ENCODE measurements around the gene MAP3K5. TPM values are rescaled to one million over a fixed set of nuclear protein-coding genes. Genes with fewer than 3 reads are reported as not detected.
A peak's percentile ranks its signal among the peaks of the same experiment; 100 is the strongest.
"Not testable (repeated sequence)": the region's sequence is repeated elsewhere in the genome, so short reads cannot be mapped to it uniquely, and the experiment has no call there.

Gene MAP3K5
- 2.3 and 3.9 TPM in 2 replicates for polyA plus RNA-seq (2014; cell fraction: cytosol; rRNA removed)
- polyA plus RNA-seq (2014; cell fraction: nucleus; rRNA removed) = 2.8 and 5.1 TPM in 2 replicates

DNA sequence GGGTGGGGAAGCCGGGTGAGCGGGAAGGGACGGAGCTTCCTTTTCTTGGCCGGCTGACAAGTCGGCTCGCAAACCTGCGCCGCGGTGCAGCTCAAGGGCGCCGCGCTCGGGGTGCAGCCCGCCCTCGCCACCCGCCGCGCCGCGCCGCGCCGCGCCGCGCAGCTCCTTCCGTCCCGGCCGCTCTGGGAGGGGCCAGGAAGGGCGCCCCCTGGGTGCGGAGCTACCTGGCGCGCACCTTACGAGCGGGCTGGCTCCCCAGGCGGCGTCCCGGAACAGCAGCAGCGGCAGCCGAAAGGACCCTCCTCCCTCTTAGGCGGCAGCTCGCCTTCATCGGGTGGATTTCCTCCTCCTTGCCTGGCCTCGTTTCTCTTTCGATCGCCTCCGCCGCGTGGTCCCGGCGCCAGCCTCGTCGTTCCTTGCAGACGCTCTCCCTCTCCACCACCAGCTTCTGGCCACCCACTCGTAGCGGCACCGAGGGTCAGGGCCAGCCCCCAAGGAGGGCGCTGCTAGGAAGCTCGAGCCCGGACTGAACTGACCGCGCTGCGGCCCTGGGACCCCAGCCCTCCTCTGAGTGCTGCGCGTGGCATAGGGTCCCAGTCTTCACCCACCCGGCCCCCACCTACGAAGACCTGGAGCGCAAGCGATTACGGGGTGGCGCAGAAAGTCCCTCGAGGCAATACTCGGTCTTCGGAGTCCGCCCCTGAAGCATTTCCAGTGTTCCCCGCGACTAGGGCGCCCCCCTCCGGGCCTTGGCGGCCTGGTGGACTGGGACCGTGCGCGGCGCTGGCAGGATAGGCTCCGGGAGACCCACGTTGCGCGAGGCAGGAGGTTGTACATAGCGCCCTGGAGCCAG is at the start of gene MAP3K5:
Gene MAP3K5, minus strand, starts transcription at position 68 of the 853 bp plus-strand sequence. CDS start 320 bp downstream, outside the sequence.
- peak; percentile 83 for DNase-seq (ENCODE audit: low spot score)

DNA sequence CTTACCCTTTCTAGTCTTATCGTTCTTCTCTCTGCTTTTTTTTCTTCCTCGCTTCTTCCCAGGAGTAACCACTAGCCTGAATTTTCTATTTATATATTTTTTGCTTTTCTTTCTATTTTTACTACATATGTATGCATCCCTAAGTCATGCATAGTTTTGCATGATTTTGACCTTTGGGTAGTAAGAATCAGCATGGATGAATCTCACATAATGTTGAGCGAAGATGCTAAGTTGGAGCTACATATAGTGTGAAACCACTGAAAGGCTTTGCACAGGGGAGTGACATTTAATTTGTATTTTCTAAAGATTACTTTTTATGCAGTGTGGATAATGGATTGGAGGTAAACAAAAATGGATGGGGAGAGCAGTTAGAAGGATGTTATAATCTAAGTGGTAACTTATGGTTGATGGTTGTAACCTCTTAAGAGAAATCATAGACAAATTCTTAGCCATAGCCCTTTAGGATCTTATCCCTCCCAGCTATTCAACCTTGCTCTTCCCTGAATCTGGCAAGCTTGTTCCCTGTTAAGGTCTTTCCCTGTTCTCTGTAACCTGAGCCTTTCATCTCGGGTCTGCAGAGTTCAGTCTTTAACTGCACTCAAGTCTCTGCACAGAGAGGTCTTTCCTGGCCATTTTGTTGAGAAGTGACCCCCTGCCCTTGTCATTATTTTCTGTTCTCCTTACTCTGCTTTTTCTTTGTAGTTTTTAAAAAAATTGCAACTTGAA is 48.2 kb upstream of the MAP3K5 start:
- DNase-seq (ENCODE audit: low spot score) = no peak

DNA sequence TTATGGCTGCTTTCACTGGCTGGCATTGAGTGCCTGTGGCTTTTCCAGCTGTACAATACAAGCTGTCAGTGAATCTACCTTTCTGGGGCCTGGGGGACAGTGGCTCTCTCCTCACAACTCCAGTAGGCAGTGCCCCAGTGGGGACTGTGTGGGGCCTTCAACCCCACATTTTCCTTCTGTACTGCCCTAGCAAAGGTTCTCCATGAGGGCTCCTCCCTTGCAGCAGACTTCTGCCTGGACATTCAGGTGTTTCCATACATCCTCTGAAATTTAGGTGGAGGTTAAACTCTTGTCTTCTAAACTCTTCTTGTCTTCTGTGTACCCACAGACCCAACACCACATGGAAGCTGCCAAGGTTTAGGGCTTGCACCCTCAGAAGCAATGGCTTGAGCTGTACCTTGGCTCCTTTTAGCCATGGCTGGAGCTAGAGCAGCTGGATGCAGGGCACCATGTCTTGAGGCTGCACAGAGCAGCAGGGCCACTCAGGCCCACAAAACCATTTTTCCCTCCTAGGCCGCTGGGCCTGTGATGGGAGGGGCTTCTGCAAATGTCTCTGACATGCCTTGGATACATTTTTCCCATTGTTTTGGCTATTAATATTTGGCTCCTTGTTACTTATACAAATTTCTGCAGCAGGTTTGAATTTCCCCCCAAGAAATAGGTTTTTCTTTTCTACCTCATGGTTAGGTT is 39.7 kb upstream of the MAP3K5 start:
- no peak for DNase-seq (ENCODE audit: low spot score)

DNA sequence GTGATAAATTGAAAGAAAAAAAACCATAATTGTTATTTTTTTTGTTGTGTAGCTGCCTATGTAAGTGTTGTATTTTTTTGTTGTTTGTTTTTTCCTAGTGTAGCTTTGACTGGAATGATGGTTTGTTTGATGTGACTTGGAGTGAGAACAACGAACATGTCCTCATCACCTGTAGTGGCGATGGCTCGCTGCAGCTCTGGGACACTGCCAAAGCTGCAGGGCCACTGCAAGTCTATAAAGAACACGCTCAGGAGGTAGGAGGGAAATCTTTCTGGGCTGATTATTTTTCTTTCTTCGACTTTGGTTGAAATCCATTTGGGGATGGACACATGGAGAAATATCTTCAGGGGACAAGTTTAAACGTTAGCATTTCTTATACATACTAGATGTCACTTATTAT is 33.9 kb upstream of the MAP3K5 start:
- DNase-seq (ENCODE audit: low spot score) = no peak

DNA sequence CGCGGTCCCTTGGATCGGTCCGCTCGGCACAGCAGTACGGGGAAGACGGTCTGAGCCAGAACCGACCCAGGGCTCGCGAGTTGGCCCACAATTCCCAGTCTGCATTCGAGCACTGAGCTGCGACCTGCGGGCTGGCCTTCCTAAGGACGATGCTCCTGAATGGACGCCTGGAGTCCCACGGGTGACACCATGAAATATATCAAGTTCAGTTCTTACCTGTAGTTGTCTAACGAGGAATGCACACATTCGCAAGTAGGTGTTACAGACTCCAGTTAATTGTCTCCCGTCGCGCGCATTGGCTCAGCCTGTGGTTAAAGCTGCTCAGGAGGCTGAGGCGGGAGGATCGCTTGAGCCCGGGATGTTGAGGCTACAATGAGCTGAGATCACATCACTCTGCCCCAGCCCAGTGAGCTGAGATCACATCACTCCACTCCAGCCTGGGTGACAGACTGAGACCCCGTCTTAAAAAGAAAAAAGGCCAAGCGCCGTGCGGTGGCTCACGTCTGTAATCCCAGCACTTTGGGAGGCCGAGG is 30.9 kb upstream of the MAP3K5 start:
- no peak for DNase-seq (ENCODE audit: low spot score)

GRCh38 chr6:136822376-136823127 is 30.3 kb upstream of the MAP3K5 start, which contains the start of gene PEX7:
Gene PEX7, plus strand, starts transcription at chr6:136822592. Its CDS starts 74 bp downstream, at chr6:136822666.
- peak; percentile 90 for DNase-seq (ENCODE audit: low spot score)

GRCh38 chr6:136822046-136822375 is 29.7 kb upstream of the MAP3K5 start:
- no peak for DNase-seq (ENCODE audit: low spot score)

- DNase-seq (ENCODE audit: low spot score) = no peak
Observed at GRCh38 chr6:136820561-136820960, 28.3 kb upstream of the MAP3K5 start.

- DNase-seq (ENCODE audit: low spot score) = no peak
Observed at GRCh38 chr6:136816656-136817055, 24.4 kb upstream of the MAP3K5 start.

DNA sequence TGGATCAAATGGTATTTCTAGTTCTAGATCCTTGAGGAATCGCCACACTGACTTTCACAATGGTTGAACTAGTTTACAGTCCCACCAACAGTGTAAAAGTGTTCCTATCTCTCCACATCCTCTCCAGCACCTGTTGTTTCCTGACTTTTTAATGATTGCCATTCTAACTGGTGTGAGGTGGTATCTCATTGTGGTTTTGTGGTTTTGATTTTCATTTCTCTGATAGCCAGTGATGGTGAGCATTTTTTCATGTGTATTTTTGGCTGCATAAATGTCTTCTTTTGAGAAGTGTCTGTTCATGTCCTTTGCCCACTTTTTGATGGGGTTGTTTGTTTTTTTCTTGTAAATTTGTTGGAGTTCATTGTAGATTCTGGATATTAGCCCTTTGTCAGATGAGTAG is 23.3 kb upstream of the MAP3K5 start:
- DNase-seq (ENCODE audit: low spot score) = not testable (repeated sequence)

DNA sequence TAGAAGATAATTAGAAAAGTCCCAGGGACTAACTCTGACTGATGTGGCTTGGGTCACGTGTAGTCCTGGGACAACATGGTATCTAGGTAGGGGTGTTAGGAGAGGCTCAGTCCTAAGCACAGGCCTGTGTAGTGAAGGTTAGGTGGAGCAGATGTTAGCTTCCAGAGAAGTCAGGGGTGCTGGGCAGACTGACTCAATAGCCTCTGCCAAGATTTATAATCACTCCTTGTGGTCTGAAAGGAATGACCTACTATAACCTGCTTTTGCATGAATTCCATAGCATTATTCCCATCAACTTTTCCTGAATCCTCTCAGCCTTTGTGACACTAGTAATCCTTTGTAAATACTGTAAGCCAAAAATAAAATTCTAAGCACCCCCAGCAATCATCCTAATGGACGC is 19.9 kb upstream of the MAP3K5 start:
- DNase-seq (ENCODE audit: low spot score) = no peak

- no peak for DNase-seq (ENCODE audit: low spot score)
Observed at GRCh38 chr6:136811272-136811671, 19.0 kb upstream of the MAP3K5 start.

DNA sequence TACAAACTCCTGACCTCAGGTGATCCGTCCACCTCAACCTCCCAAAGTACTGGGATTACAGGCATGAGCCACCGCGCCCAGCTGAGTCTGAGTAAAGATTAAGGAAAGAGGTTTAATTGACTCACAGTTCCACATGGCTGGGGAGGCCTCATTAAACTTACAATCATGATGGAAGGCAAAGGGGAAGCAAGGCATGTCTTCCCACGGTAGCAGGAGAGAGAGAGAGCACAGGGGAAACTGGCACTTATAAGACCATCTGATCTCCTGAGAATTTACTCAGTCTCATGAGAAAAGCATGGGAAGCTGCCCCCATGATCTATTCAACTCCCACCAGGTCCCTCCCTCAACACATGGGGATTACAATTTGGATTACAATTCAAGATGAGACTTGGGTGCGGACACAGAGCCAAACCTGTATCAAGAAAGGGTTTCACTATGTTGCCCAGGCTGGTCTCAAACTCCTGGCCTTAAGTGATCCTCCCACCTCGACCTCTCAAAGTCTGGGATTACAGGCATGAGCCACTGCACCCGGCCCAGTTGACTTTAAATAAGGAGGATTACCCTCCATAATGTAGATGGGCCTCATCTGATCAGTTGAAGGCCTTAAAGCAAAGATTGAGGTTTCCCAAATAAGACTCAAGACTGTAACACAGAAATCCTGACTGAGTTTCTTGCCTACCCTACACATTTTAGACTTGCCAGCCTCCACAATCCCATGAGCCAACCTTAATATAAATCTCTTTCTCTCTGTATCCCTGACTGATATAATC is 17.0 kb upstream of the MAP3K5 start:
- no peak for DNase-seq (ENCODE audit: low spot score)

- no peak for DNase-seq (ENCODE audit: low spot score)
Observed at GRCh38 chr6:136803608-136804007, 11.3 kb upstream of the MAP3K5 start.

- no peak for DNase-seq (ENCODE audit: low spot score)
Observed at GRCh38 chr6:136801581-136801980, 9.3 kb upstream of the MAP3K5 start.

DNA sequence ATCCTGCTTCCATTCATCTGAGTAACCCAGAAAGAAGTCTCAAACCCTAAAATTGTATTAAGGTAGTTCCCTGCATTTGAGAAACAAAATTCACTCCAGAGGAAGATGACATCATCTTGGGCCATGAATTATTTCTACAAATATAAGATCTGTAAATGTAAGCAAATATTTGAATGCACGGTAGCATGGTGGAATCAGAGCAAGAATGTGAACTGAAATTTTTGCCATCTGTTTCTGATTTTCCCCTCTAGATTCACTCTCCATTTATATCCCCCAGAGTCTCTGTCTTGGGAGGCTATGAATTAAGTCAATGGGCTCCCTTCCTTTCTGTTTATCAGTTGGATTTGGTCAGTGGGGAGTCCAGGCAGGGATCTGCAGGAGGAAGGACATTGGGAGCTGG is 5.8 kb upstream of the MAP3K5 start:
- DNase-seq (ENCODE audit: low spot score) = no peak

GRCh38 chr6:136795996-136796395 is 3.7 kb upstream of the MAP3K5 start:
- no peak for DNase-seq (ENCODE audit: low spot score)

DNA sequence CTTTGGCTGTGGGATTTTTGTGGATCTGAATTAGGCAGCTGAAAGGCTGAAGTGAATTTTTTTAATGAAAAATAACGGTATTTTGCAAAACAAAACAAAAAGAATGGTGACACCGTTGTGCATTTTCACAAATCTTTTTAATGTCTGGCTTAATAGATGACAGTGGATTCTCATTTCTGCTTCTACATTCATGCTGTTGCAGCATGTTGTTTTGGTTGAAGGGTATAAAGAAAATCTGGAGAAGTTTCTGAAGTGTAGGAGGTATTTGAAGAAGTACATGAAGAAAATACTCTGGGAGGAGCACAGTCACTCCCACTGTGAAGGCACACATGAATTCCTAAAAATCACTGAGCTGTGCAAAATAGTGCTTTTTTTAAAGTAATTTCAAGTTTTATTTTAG is 3.1 kb upstream of the MAP3K5 start:
- DNase-seq (ENCODE audit: low spot score) = no peak

DNA sequence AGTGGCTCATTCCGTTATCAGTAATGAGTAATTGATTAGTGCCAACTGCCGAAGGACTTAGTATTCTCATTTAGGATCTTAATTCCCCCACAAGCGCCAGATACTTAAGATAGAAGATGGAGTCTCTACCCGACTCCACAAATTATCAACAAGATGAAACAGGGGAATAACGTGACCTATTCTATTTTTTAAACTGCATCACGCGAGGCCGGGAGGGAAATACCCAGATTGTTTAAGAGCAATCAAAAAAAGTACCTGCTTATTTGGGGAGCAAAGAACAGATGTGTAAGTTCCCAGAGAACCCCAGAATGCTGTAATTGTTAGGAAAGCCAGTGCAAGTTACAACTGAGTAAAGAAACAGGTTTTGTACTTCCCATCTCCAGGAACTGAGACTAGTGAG is 1.1 kb upstream of the MAP3K5 start:
- peak; percentile 16 for DNase-seq (ENCODE audit: low spot score)

DNA sequence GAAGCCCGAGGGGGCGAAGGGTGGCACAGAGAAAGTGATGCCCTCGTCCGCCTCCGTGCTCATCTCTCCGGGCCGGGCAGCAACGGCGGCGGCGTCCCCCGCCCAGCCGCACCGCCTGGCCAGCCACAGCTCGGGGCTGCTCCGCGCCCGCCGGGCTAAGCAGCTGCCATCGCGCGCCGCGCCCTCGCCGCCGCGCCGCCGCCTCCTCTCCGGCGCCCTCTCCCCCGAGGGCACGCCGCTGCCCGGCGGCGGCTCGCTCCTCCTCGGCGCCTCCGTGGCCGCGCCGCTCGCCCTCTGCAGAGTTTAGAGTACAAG is 225 bp downstream of the MAP3K5 start:
- DNase-seq (ENCODE audit: low spot score) = no peak

Data from SK-N-DZ (cell line).